ENCODE measurements around the gene PHRF1. TPM values are rescaled to one million over a fixed set of nuclear protein-coding genes. Genes with fewer than 3 reads are reported as not detected.

PHRF1 gene
- total and polyA plus RNA-seq, 9 of the 15 experiments (the other 6 are each of a cell fraction or from before 2014, with no cell fraction given) = 0.07 to 37.2 (median 7.7) TPM

DNA sequence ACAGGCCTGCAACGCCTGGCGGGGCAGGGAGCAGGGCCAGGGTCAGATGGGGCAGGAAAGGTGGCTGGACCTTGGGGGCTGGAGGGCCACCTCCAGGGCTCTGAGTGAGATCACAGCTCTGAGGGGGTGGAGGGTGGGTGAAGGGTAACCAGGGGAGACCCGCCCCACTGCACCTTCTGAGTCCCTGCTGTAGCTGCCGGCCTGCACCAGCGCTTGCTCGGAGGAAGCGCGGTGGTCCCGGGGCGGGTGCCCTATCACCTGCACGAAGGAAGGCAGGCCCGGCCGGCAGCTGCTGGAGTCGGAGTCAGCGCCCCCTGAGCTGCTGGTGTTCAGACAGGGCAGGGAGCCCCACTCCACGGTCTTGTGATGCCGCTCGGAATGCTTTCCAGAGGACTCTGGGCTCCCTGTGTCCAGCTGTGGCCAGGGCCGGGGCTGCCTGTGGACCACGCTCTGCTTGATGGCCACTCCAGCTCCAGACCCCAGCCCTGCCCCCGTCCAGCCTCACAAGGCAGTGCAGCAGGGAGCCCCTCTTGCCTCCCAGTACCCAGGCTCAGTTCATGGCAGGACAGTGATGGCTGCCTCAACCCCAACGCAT lies 19.5 kb upstream of the PHRF1 start:
- intact Hi-C loops (cut with micrococcal nuclease) = loop anchor here (10.0 kb wide), 2 partner anchors 58 to 138 kb away; partner anchors contain the start of genes DEAF1, IRF7 and TMEM80
- no peak for ATAC-seq
- H3K9me3 ChIP-seq (replicated peaks; ENCODE audit: control insufficient read depth, insufficient read depth, low read depth, low read length) = no peaks in the 10 kb centered on the region
- 0 out of 2 replicates have a peak, but pooled peaks cover 2% of the 10 kb centered on the region for H4K20me1 ChIP-seq (replicated peaks; ENCODE audit: control insufficient read depth, insufficient read depth, low read length)
- no peak for FAIRE-seq
- no peak overlapping the region for H3K4me3 ChIP-seq
- no peak overlapping the region for H2AFZ ChIP-seq (ENCODE audit: low read depth, low read length)
- no peak overlapping the region for H3K27ac ChIP-seq (ENCODE audit: extremely low read depth, low read depth, low read length)
- DNase-seq (ENCODE audit: extremely low read depth in 1 of 4, low spot score in 3 of 4) = no peak
- TF ChIP-seq ZBTB43 (CRISPR knock-in tag; IDR thresholded peaks at IDR 0.05) (no peak), TGIF2 (CRISPR knock-in tag; IDR thresholded peaks at IDR 0.05) (no peak), TEAD1 (CRISPR knock-in tag; IDR thresholded peaks at IDR 0.05) (no peak), ZNF778 (CRISPR knock-in tag; IDR thresholded peaks at IDR 0.05) (no peak), JUNB (CRISPR knock-in tag; conservative IDR thresholded peaks at IDR 0.05) (no peak), ILF3 (IDR thresholded peaks at IDR 0.05; ENCODE audit: borderline replicate concordance) (no peak), NR4A1 (CRISPR knock-in tag; IDR thresholded peaks at IDR 0.05) (no peak), NR4A1 (tag; IDR thresholded peaks at IDR 0.05) (no peak), ZNF583 (CRISPR knock-in tag; IDR thresholded peaks at IDR 0.05) (no peak), ZNF77 (CRISPR knock-in tag; IDR thresholded peaks at IDR 0.05) (no peak)
- H3K79me2 ChIP-seq (ENCODE audit: control insufficient read depth, insufficient read depth, low read length) = peaks cover 16% of the 10 kb centered on the region
- 86% methylated on average over 10 of the region's 22 CpGs for WGBS (ENCODE audit: insufficient coverage, low coverage, missing lambda C conversion rate)
- ChIA-PET CTCF (ENCODE audit: low intra/inter-chr PET ratio) (no interaction called here), POLR2A (interaction anchor here (0.6 to 1.8 kb wide), 4 partner anchors 22 to 99 kb away, joined by 3 to 5 read pairs (median 4); no protein-coding TSS in a partner anchor)
- H3K4me1 ChIP-seq (replicated peaks in 1 of 2; ENCODE audit: control insufficient read depth in 2 of 2, insufficient read depth in 2 of 2, low read length in 2 of 2) = peaks cover 24 to 97% of the 10 kb centered on the region in 2 experiments
- H3K4me2 ChIP-seq (ENCODE audit: insufficient read depth, low read length) = no peak overlapping the region
- no TSS peak for BruUV-seq (replicated peaks)
- no peaks in the 10 kb centered on the region for H3K36me3 ChIP-seq (ENCODE audit: control insufficient read depth, insufficient read depth, low read length)
- no peaks in the 10 kb centered on the region for H3K27me3 ChIP-seq (ENCODE audit: control insufficient read depth in 2 of 2, insufficient read depth in 2 of 2, low read length in 2 of 2)
- peaks cover 2% of the 10 kb centered on the region for H3K9me1 ChIP-seq (ENCODE audit: control insufficient read depth, insufficient read depth, low read length)
- in situ Hi-C loops (cut with MboI) = no loop called here
- H3K9ac ChIP-seq (ENCODE audit: insufficient read depth in 1 of 2, low read depth in 2 of 2, low read length in 2 of 2) = peak overlapping the region in 1 of 2 experiments; percentile 47; a peak in 1 of 4 replicates

All from K562 (cell line).